ENCODE data around the gene TPBGL. TPM values are rescaled to one million over a fixed set of nuclear protein-coding genes. Genes with fewer than 3 reads are reported as not detected.

The TPBGL gene
- total RNA-seq, 1 donor from 2014 or later = not detected

- no peak overlapping the region for H3K27ac ChIP-seq
Observed at GRCh38 chr11:75280227-75280701, 39.7 kb downstream of the TPBGL start.

GRCh38 chr11:75280770-75281468, 40.3 kb downstream of the TPBGL start:
- Histone ChIP-seq H3K4me1 (no peaks in the 10 kb centered on the region), H3K27ac (no peak overlapping the region), H3K9me3 (no peaks in the 10 kb centered on the region), H3K36me3 (peaks cover 2 to 11% of the 10 kb centered on the region in 2 donors), H3K27me3 (no peaks in the 10 kb centered on the region), H3K4me3 (no peak overlapping the region)
- no peak for TF ChIP-seq CTCF (IDR thresholded peaks at IDR 0.05)
- intact Hi-C loops (cut with DNase I) = loop anchor here (1.0 to 10.0 kb wide), 2 partner anchors 103 to 244 kb away; partner anchors contain the start of gene GDPD5
- DNase-seq (ENCODE audit: low spot score in 2 of 2) = peak in 1 of 2 donors; percentile 4

More at GRCh38 chr11:75280227-75280701, 39.7 kb downstream of the TPBGL start:
- intact Hi-C loops (cut with DNase I) = loop anchor here (1.0 to 10.0 kb wide), 2 partner anchors 104 to 245 kb away; partner anchors contain the start of gene GDPD5
- H3K27me3 ChIP-seq = no peaks in the 10 kb centered on the region
- DNase-seq (ENCODE audit: low spot score in 2 of 2) = peak; percentile 9 to 85
- H3K4me3 ChIP-seq = no peak overlapping the region
- peak; percentile 93 to 96 (median 94) for TF ChIP-seq CTCF (IDR thresholded peaks at IDR 0.05)
- H3K9me3 ChIP-seq = no peaks in the 10 kb centered on the region
- H3K4me1 ChIP-seq = no peaks in the 10 kb centered on the region
- H3K36me3 ChIP-seq = peaks cover 2 to 11% of the 10 kb centered on the region in 2 donors

DNA sequence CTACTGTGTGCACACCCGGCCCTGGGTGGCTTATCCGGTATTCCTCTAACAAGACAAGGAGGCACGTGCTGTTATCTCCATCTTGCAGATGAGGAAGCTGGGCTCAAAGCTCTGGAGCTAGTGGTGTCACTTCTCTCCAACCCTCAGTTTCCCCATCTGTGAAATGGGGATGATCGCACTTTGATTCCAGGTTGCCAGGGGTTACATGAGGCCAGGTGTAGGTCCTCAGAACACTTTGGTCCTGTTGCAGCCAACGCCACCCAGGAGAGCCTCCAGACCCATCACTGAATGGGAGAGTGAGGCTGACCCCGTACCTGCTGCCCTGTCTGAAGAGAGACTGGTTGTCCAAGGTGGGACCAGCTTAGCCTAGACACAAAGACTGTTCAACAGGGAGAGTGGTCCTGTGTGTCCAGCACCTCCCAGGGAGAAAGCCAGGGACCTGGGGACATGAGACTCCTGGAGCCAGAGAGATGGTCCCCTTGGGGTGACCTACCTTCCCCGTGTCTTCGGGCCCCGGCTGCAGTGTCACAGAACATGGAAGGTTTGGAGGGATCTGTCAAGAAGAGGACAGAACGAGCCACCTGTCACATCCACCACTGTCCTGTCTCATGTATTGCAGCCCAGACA, 41.0 kb downstream of the TPBGL start:
- intact Hi-C loops (cut with DNase I) = loop anchor here (10.0 kb wide), 1 partner anchor 243 kb away; the partner anchor contains the start of gene GDPD5
- no peak for TF ChIP-seq CTCF (IDR thresholded peaks at IDR 0.05)
- Histone ChIP-seq H3K36me3 (peaks cover 2 to 11% of the 10 kb centered on the region in 2 donors), H3K9me3 (no peaks in the 10 kb centered on the region), H3K27ac (no peak overlapping the region), H3K4me1 (no peaks in the 10 kb centered on the region), H3K27me3 (no peaks in the 10 kb centered on the region), H3K4me3 (no peak overlapping the region)
- DNase-seq (ENCODE audit: low spot score in 2 of 2) = peak in 1 of 2 donors; percentile 3

- intact Hi-C loops (cut with DNase I) = loop anchor here (10.0 kb wide), 1 partner anchor 241 kb away; the partner anchor contains the start of gene GDPD5
- H3K9me3 ChIP-seq = no peaks in the 10 kb centered on the region
- H3K36me3 ChIP-seq = peaks cover 0 to under 1% of the 10 kb centered on the region in 2 donors
- no peak overlapping the region for H3K4me3 ChIP-seq
- H3K27me3 ChIP-seq = no peaks in the 10 kb centered on the region
- no peaks in the 10 kb centered on the region for H3K4me1 ChIP-seq
- no peak overlapping the region for H3K27ac ChIP-seq
- no peak for TF ChIP-seq CTCF (IDR thresholded peaks at IDR 0.05)
- DNase-seq (ENCODE audit: low spot score in 2 of 2) = no peak
Observed at GRCh38 chr11:75283391-75283931, 42.9 kb downstream of the TPBGL start.

DNA sequence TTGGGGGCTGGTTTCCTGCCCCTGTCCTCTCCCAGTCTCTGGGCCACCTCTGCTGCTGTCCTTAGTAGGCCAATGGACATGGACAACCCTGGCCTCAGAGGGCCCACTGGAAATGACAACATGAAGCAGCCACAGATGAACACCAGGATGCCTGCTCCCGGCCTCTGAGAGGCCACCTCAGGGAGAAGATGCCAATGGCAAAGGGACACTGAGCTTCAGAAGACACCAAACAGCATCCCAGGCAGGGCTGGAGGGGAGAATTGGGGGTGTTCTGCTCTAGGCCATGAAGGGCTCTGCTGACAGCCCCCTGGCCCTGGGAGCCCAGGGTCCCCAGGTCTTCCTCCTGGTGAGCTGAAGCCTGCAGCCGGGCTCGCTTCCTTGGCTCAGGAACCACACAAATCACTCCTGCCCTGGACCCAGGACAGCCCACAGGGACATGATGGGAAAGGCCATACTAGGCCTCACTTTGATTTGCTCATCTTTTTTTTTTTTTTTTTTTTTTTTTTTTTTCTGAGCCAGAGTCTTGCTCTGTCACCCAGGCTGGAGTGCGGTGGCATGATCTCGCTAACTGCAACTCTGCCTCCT, 45.3 kb downstream of the TPBGL start:
- no peaks in the 10 kb centered on the region for H3K4me1 ChIP-seq
- intact Hi-C loops (cut with DNase I) = loop anchor here (10.0 kb wide), 1 partner anchor 239 kb away; the partner anchor contains the start of gene GDPD5
- no peaks in the 10 kb centered on the region for H3K9me3 ChIP-seq
- no peaks in the 10 kb centered on the region for H3K36me3 ChIP-seq
- no peak overlapping the region for H3K27ac ChIP-seq
- DNase-seq (ENCODE audit: low spot score in 2 of 2) = no peak
- no peak overlapping the region for H3K4me3 ChIP-seq
- no peaks in the 10 kb centered on the region for H3K27me3 ChIP-seq
- TF ChIP-seq CTCF (IDR thresholded peaks at IDR 0.05) = no peak
